Cardiac muscle cell (in vitro differentiated cells and primary cell): ENCODE data around the gene PEPD. TPM values are rescaled to one million over a fixed set of nuclear protein-coding genes. Genes with fewer than 3 reads are reported as not detected.

Source experiments
- DNase-seq, 2 donors: peaks; one replicate each; pipeline versions ENCODE4 v3.0.0 to v3.0.0-alpha.2; 2010 to 2017; ENCODE audit warnings: low read depth in 1 of 2, low spot score in 1 of 2
- H3K27ac ChIP-seq: fragments of 200-600 bp; sonication (generic); 2 replicates; pipeline ENCODE4 v1.5.1; 2016
- H3K27me3 ChIP-seq: fragments of 200-600 bp; sonication (generic); 2 replicates; pipeline ENCODE4 v1.6.0; 2016; ENCODE audit warnings: control low read depth
- H3K36me3 ChIP-seq: fragments of 200-600 bp; sonication (generic); 2 replicates; pipeline ENCODE4 v1.5.1; 2016; ENCODE audit warnings: control low read depth
- H3K4me1 ChIP-seq: fragments of 200-600 bp; sonication (generic); 2 replicates; pipeline ENCODE4 v1.8.1; 2017; ENCODE audit warnings: low read depth, mild to moderate bottlenecking, mixed run types
- H3K4me3 ChIP-seq: fragments of 200-600 bp; sonication (generic); 2 replicates; pipeline ENCODE4 v1.5.1; 2016; ENCODE audit warnings: mild to moderate bottlenecking
- H3K9me3 ChIP-seq: fragments of 200-600 bp; sonication (generic); 2 replicates; pipeline ENCODE4 v1.5.1; 2017; ENCODE audit warnings: low read depth, mild to moderate bottlenecking, control low read depth
- CTCF ChIP-seq: IDR thresholded peaks from 2 replicates; pipeline ENCODE4 v1.5.1; 2012; ENCODE audit warnings: low read depth, mild to moderate bottlenecking, low read length
- polyA plus RNA-seq: library from polyadenylated mRNA; unstranded; fragments of >200 nt; fragmentation: Nextera tagmentation; extraction: Ambion mirVana; gene quantifications from 2 replicates; pipeline ENCODE4 v1.2.1, GENCODE V29; 2016
- total RNA-seq: library from RNA; depleted of rRNA; stranded (reverse); fragments of >200 nt; gene quantifications from 2 replicates; pipeline ENCODE4 v1.2.3, GENCODE V29; 2016

The PEPD gene
- total and polyA plus RNA-seq, 2 experiments from 2014 or later: 40.3 to 80.6 TPM

GRCh38 chr19:33458807-33459206 is 62.8 kb downstream of the PEPD start:
- H3K4me3 ChIP-seq: no peak overlapping the region
- no peaks in the 10 kb centered on the region for H3K36me3 ChIP-seq
- no peaks in the 10 kb centered on the region for H3K4me1 ChIP-seq
- no peak overlapping the region for H3K27ac ChIP-seq
- TF ChIP-seq CTCF: no peak
- no peaks in the 10 kb centered on the region for H3K27me3 ChIP-seq
- no peak for DNase-seq
- H3K9me3 ChIP-seq: no peaks in the 10 kb centered on the region

GRCh38 chr19:33458171-33458633 is 63.4 kb downstream of the PEPD start:
- H3K4me1 ChIP-seq: no peaks in the 10 kb centered on the region
- no peak for TF ChIP-seq CTCF
- no peak overlapping the region for H3K27ac ChIP-seq
- no peaks in the 10 kb centered on the region for H3K9me3 ChIP-seq
- H3K4me3 ChIP-seq: no peak overlapping the region
- H3K36me3 ChIP-seq: no peaks in the 10 kb centered on the region
- no peak for DNase-seq
- no peaks in the 10 kb centered on the region for H3K27me3 ChIP-seq

- no peak for DNase-seq
- no peaks in the 10 kb centered on the region for H3K27me3 ChIP-seq
- no peaks in the 10 kb centered on the region for H3K9me3 ChIP-seq
- H3K36me3 ChIP-seq: no peaks in the 10 kb centered on the region
- no peak overlapping the region for H3K27ac ChIP-seq
- no peak overlapping the region for H3K4me3 ChIP-seq
- no peaks in the 10 kb centered on the region for H3K4me1 ChIP-seq
- TF ChIP-seq CTCF: no peak
Observed at GRCh38 chr19:33456845-33457220, 64.8 kb downstream of the PEPD start.

- no peaks in the 10 kb centered on the region for H3K9me3 ChIP-seq
- DNase-seq: no peak
- H3K4me3 ChIP-seq: no peak overlapping the region
- no peaks in the 10 kb centered on the region for H3K27me3 ChIP-seq
- H3K36me3 ChIP-seq: no peaks in the 10 kb centered on the region
- H3K4me1 ChIP-seq: no peaks in the 10 kb centered on the region
- no peak overlapping the region for H3K27ac ChIP-seq
- TF ChIP-seq CTCF: no peak
Observed at GRCh38 chr19:33456076-33456844, 65.3 kb downstream of the PEPD start.

GRCh38 chr19:33453265-33453664 is 68.3 kb downstream of the PEPD start:
- no peak for TF ChIP-seq CTCF
- no peak for DNase-seq
- Histone ChIP-seq H3K4me1 (no peaks in the 10 kb centered on the region), H3K4me3 (no peak overlapping the region), H3K9me3 (no peaks in the 10 kb centered on the region), H3K27ac (no peak overlapping the region), H3K36me3 (no peaks in the 10 kb centered on the region), H3K27me3 (no peaks in the 10 kb centered on the region)
